Measurements from ENCODE around the gene SEC14L1. TPM values are rescaled to one million over a fixed set of nuclear protein-coding genes. Genes with fewer than 3 reads are reported as not detected.

Gene SEC14L1
- total and polyA plus RNA-seq, 2 of the 8 experiments (the other 6 are each of a cell fraction or from before 2014, with no cell fraction given) = 27.2 to 74.4 TPM

GRCh38 chr17:77128896-77129567, 11.7 kb upstream of the SEC14L1 start:
- Histone ChIP-seq H4K5ac (ENCODE audit: insufficient read length, low read depth, low read length) (no peak overlapping the region), H3K79me2 (ENCODE audit: control insufficient read depth in 1 of 2, insufficient read depth in 2 of 2, low read length in 2 of 2) (no peaks in the 10 kb centered on the region), H3K23me2 (ENCODE audit: low read depth, low read length) (no peaks in the 10 kb centered on the region), H3K4me2 (ENCODE audit: insufficient read depth in 1 of 2, low read depth in 2 of 2, low read length in 2 of 2) (no peak overlapping the region), H3K79me1 (ENCODE audit: low read depth, low read length) (no peaks in the 10 kb centered on the region), H3K14ac (ENCODE audit: insufficient read length) (no peak overlapping the region), H3K9me3 (ENCODE audit: insufficient read depth in 2 of 2, low read depth in 1 of 2, low read length in 1 of 2) (no peaks in the 10 kb centered on the region), H4K8ac (ENCODE audit: extremely low read depth, insufficient read depth, low read length) (no peak overlapping the region), H3K4ac (replicated peaks; ENCODE audit: insufficient read length, low read depth, low read length) (no peak overlapping the region), H3K18ac (ENCODE audit: extremely low read depth, low read length) (no peak overlapping the region), H3K36me3 (ENCODE audit: control insufficient read depth in 2 of 4, insufficient read depth in 4 of 4, low read length in 3 of 4) (no peaks in the 10 kb centered on the region), H2BK20ac (ENCODE audit: low read length) (no peak overlapping the region), H3K56ac (replicated peaks; ENCODE audit: insufficient read length, low read depth, low read length) (no peak overlapping the region), H2BK15ac (ENCODE audit: low read length) (no peak overlapping the region), H2BK120ac (replicated peaks; ENCODE audit: low read depth, low read length) (no peak overlapping the region), H4K91ac (replicated peaks; ENCODE audit: insufficient read length, low read length) (no peak overlapping the region), H2BK5ac (ENCODE audit: low read depth, low read length) (no peak overlapping the region), H2BK12ac (ENCODE audit: low read depth, low read length) (no peak overlapping the region), H3K4me3 (ENCODE audit: extremely low read depth in 1 of 4, insufficient read depth in 2 of 4, low read depth in 3 of 4, low read length in 4 of 4) (no peak overlapping the region), H2AFZ (ENCODE audit: low read length) (no peak overlapping the region), H3K9ac (replicated peaks in 1 of 4; ENCODE audit: extremely low read depth in 1 of 4, low read depth in 3 of 4, low read length in 3 of 4) (no peak overlapping the region), H2AK5ac (ENCODE audit: low read depth, low read length) (no peak overlapping the region), H3K4me1 (replicated peaks in 1 of 4; ENCODE audit: control insufficient read depth in 3 of 4, insufficient read depth in 4 of 4, low read length in 3 of 4) (no peaks in the 10 kb centered on the region; a peak in 1 of 7 replicates), H3K23ac (ENCODE audit: insufficient read length) (no peak overlapping the region), H3K27me3 (replicated peaks in 1 of 4; ENCODE audit: control insufficient read depth in 3 of 4, extremely low read depth in 1 of 4, insufficient read depth in 3 of 4, low read length in 3 of 4) (no peaks in the 10 kb centered on the region), H3K27ac (ENCODE audit: low read depth, low read length) (no peak overlapping the region), H4K20me1 (replicated peaks in 1 of 2; ENCODE audit: control insufficient read depth in 1 of 2, insufficient read depth in 2 of 2, low read length in 2 of 2) (no peaks in the 10 kb centered on the region)
- 85% methylated on average over 10 of the region's 10 CpGs; no CpG with 5 or more reads in 1 of the 2 experiments for WGBS, 2 experiments (ENCODE audit: extremely low coverage in 1 of 2, insufficient coverage in 1 of 2, insufficient read length in 1 of 2, insufficient replicate concordance in 2 of 2, low coverage in 1 of 2, low lambda C conversion rate in 2 of 2, missing lambda C conversion rate in 1 of 2)
- CTCF ChIA-PET (ENCODE audit: partially characterized antibody) = interaction anchor here (0.6 to 2.3 kb wide), 11 partner anchors 9 to 280 kb away, joined by 3 to 11 read pairs (median 5); no protein-coding TSS in a partner anchor
- POLR2A ChIA-PET (ENCODE audit: partially characterized antibody) = interaction anchor here (0.7 to 5.1 kb wide), 6 partner anchors 9 to 67 kb away, joined by 3 to 23 read pairs (median 3); no protein-coding TSS in a partner anchor
- DNase-seq (ENCODE audit: low read depth in 1 of 2, low spot score in 2 of 2) (no peak), FAIRE-seq (no peak)
- TF ChIP-seq BRCA1 (IDR thresholded peaks at IDR 0.05; ENCODE audit: low read depth, low read length) (no peak), CBX5 (IDR thresholded peaks at IDR 0.05; ENCODE audit: low read depth, low read length) (no peak), KDM4A (IDR thresholded peaks at IDR 0.05; ENCODE audit: low read depth, low read length, severe bottlenecking) (no peak), EZH2 (IDR thresholded peaks at IDR 0.05; ENCODE audit: low read depth, low read length, severe bottlenecking) (no peak), RFX5 (IDR thresholded peaks at IDR 0.05; ENCODE audit: borderline replicate concordance, low read depth, low read length) (no peak), GABPA (IDR thresholded peaks at IDR 0.05; ENCODE audit: borderline replicate concordance, insufficient read depth, low read length) (no peak), BCL11A (IDR thresholded peaks at IDR 0.05; ENCODE audit: low read depth in 2 of 2, low read length in 2 of 2) (no peak), JUN (IDR thresholded peaks at IDR 0.05; ENCODE audit: low read depth, low read length) (no peak), SP2 (IDR thresholded peaks at IDR 0.05; ENCODE audit: low read length) (no peak), JUND (IDR thresholded peaks at IDR 0.05; ENCODE audit: low read length) (no peak), RBBP5 (IDR thresholded peaks at IDR 0.05; ENCODE audit: borderline replicate concordance, low read depth, low read length) (no peak), NANOG (IDR thresholded peaks at IDR 0.05; ENCODE audit: insufficient read depth, low read depth, low read length, poor library complexity, severe bottlenecking) (no peak), GTF2F1 (IDR thresholded peaks at IDR 0.05; ENCODE audit: borderline replicate concordance, low read depth, low read length) (no peak)
